ENCODE measurements around the gene HS6ST2.
A peak's percentile ranks its signal among the peaks of the same experiment; 100 is the strongest.

The HS6ST2 gene

GRCh38 chrX:132737743-132738142 lies 220.7 kb downstream of the HS6ST2 start:
- Histone ChIP-seq H3K4me3 (ENCODE audit: low read length in 2 of 2) (no peak overlapping the region), H4K91ac (ENCODE audit: low read depth, low read length, poor library complexity) (no peak overlapping the region), H2BK12ac (ENCODE audit: low read length) (no peak overlapping the region), H4K8ac (ENCODE audit: low read depth, low read length) (no peak overlapping the region), H2BK5ac (ENCODE audit: low read length) (no peak overlapping the region), H3K4me1 (ENCODE audit: control insufficient read depth in 2 of 2, insufficient read depth in 1 of 2, low read depth in 1 of 2, low read length in 2 of 2) (peaks cover 1 to 22% of the 10 kb centered on the region in 2 donors), H2BK120ac (ENCODE audit: low read depth, low read length) (no peak overlapping the region), H2BK15ac (ENCODE audit: low read length) (no peak overlapping the region), H3K4ac (ENCODE audit: low read length) (no peak overlapping the region), H3K27me3 (ENCODE audit: control insufficient read depth in 3 of 3, insufficient read depth in 3 of 3, low read depth in 1 of 3, low read length in 3 of 3) (no peaks in the 10 kb centered on the region), H3K9ac (ENCODE audit: low read depth, low read length, poor library complexity) (no peak overlapping the region), H3K36me3 (replicated peaks in 1 of 2; ENCODE audit: control insufficient read depth in 2 of 2, insufficient read depth in 2 of 2, low read length in 2 of 2) (no peaks in the 10 kb centered on the region), H3K9me3 (replicated peaks in 1 of 2; ENCODE audit: control insufficient read depth in 2 of 2, insufficient read depth in 1 of 2, low read depth in 1 of 2, low read length in 2 of 2) (no peaks in the 10 kb centered on the region), H2AK5ac (ENCODE audit: low read depth, low read length) (no peak overlapping the region), H3K18ac (ENCODE audit: low read length) (no peak overlapping the region), H3K4me2 (ENCODE audit: insufficient read depth, low read length, poor library complexity, severe bottlenecking) (no peak overlapping the region), H3K27ac (replicated peaks; ENCODE audit: low read length) (no peak overlapping the region), H2AFZ (ENCODE audit: low read length) (no peak overlapping the region), H3K79me1 (ENCODE audit: low read depth, low read length) (peaks cover 2% of the 10 kb centered on the region), H3K14ac (ENCODE audit: low read length) (no peak overlapping the region), H3K23ac (ENCODE audit: low read depth, low read length, poor library complexity) (no peak overlapping the region)
- DNase-seq (ENCODE audit: low spot score) = no peak
- WGBS, 2 donors (ENCODE audit: extremely low coverage in 2 of 2, insufficient read length in 2 of 2, insufficient replicate concordance in 1 of 2) = no CpG with 5 or more reads among the region's 5 CpGs

GRCh38 chrX:132732236-132732635 lies 226.2 kb downstream of the HS6ST2 start:
- peaks cover 0 to 17% of the 10 kb centered on the region in 2 donors for H3K4me1 ChIP-seq (ENCODE audit: control insufficient read depth in 2 of 2, insufficient read depth in 1 of 2, low read depth in 1 of 2, low read length in 2 of 2)
- no peak overlapping the region for H4K91ac ChIP-seq (ENCODE audit: low read depth, low read length, poor library complexity)
- H3K23ac ChIP-seq (ENCODE audit: low read depth, low read length, poor library complexity) = no peak overlapping the region
- no CpG with 5 or more reads among the region's 4 CpGs for WGBS, 2 donors (ENCODE audit: extremely low coverage in 2 of 2, insufficient read length in 2 of 2, insufficient replicate concordance in 1 of 2)
- no peak overlapping the region for H3K4me2 ChIP-seq (ENCODE audit: insufficient read depth, low read length, poor library complexity, severe bottlenecking)
- peaks cover 1% of the 10 kb centered on the region for H3K79me1 ChIP-seq (ENCODE audit: low read depth, low read length)
- no peaks in the 10 kb centered on the region for H3K27me3 ChIP-seq (ENCODE audit: control insufficient read depth in 3 of 3, insufficient read depth in 3 of 3, low read depth in 1 of 3, low read length in 3 of 3)
- no peak overlapping the region for H2BK5ac ChIP-seq (ENCODE audit: low read length)
- no peak overlapping the region for H2BK12ac ChIP-seq (ENCODE audit: low read length)
- no peak overlapping the region for H2AFZ ChIP-seq (ENCODE audit: low read length)
- no peak overlapping the region for H2BK15ac ChIP-seq (ENCODE audit: low read length)
- no peak overlapping the region for H2BK120ac ChIP-seq (ENCODE audit: low read depth, low read length)
- no peaks in the 10 kb centered on the region for H3K9me3 ChIP-seq (replicated peaks in 1 of 2; ENCODE audit: control insufficient read depth in 2 of 2, insufficient read depth in 1 of 2, low read depth in 1 of 2, low read length in 2 of 2)
- H3K14ac ChIP-seq (ENCODE audit: low read length) = no peak overlapping the region
- no peak overlapping the region for H3K4ac ChIP-seq (ENCODE audit: low read length)
- no peak overlapping the region for H3K18ac ChIP-seq (ENCODE audit: low read length)
- no peak for DNase-seq (ENCODE audit: low spot score)
- no peak overlapping the region for H3K4me3 ChIP-seq (ENCODE audit: low read length in 2 of 2)
- no peak overlapping the region for H3K27ac ChIP-seq (replicated peaks; ENCODE audit: low read length)
- H2AK5ac ChIP-seq (ENCODE audit: low read depth, low read length) = no peak overlapping the region
- H3K9ac ChIP-seq (ENCODE audit: low read depth, low read length, poor library complexity) = no peak overlapping the region
- no peak overlapping the region for H4K8ac ChIP-seq (ENCODE audit: low read depth, low read length)
- H3K36me3 ChIP-seq (replicated peaks in 1 of 2; ENCODE audit: control insufficient read depth in 2 of 2, insufficient read depth in 2 of 2, low read length in 2 of 2) = no peaks in the 10 kb centered on the region

- Histone ChIP-seq H3K4me1 (ENCODE audit: control insufficient read depth in 2 of 2, insufficient read depth in 1 of 2, low read depth in 1 of 2, low read length in 2 of 2) (peaks cover 0 to 15% of the 10 kb centered on the region in 2 donors), H3K23ac (ENCODE audit: low read depth, low read length, poor library complexity) (no peak overlapping the region), H3K4me3 (ENCODE audit: low read length in 2 of 2) (no peak overlapping the region), H3K18ac (ENCODE audit: low read length) (no peak overlapping the region), H2BK15ac (ENCODE audit: low read length) (no peak overlapping the region), H4K8ac (ENCODE audit: low read depth, low read length) (no peak overlapping the region), H3K14ac (ENCODE audit: low read length) (no peak overlapping the region), H3K4me2 (ENCODE audit: insufficient read depth, low read length, poor library complexity, severe bottlenecking) (no peak overlapping the region), H3K27me3 (ENCODE audit: control insufficient read depth in 3 of 3, insufficient read depth in 3 of 3, low read depth in 1 of 3, low read length in 3 of 3) (no peaks in the 10 kb centered on the region), H2BK12ac (ENCODE audit: low read length) (no peak overlapping the region), H3K9me3 (replicated peaks in 1 of 2; ENCODE audit: control insufficient read depth in 2 of 2, insufficient read depth in 1 of 2, low read depth in 1 of 2, low read length in 2 of 2) (no peaks in the 10 kb centered on the region), H3K4ac (ENCODE audit: low read length) (no peak overlapping the region), H3K79me1 (ENCODE audit: low read depth, low read length) (no peaks in the 10 kb centered on the region), H3K9ac (ENCODE audit: low read depth, low read length, poor library complexity) (no peak overlapping the region), H2BK120ac (ENCODE audit: low read depth, low read length) (no peak overlapping the region), H2AFZ (ENCODE audit: low read length) (no peak overlapping the region), H3K36me3 (replicated peaks in 1 of 2; ENCODE audit: control insufficient read depth in 2 of 2, insufficient read depth in 2 of 2, low read length in 2 of 2) (no peaks in the 10 kb centered on the region), H2AK5ac (ENCODE audit: low read depth, low read length) (no peak overlapping the region), H4K91ac (ENCODE audit: low read depth, low read length, poor library complexity) (no peak overlapping the region), H2BK5ac (ENCODE audit: low read length) (no peak overlapping the region), H3K27ac (replicated peaks; ENCODE audit: low read length) (no peak overlapping the region)
- DNase-seq (ENCODE audit: low spot score) = no peak
- no CpG with 5 or more reads among the region's 1 CpG for WGBS, 2 donors (ENCODE audit: extremely low coverage in 2 of 2, insufficient read length in 2 of 2, insufficient replicate concordance in 1 of 2)
Observed at GRCh38 chrX:132730726-132731125, 227.7 kb downstream of the HS6ST2 start.

GRCh38 chrX:132730266-132730665 lies 228.2 kb downstream of the HS6ST2 start:
- H2AFZ ChIP-seq (ENCODE audit: low read length) = no peak overlapping the region
- no peaks in the 10 kb centered on the region for H3K9me3 ChIP-seq (replicated peaks in 1 of 2; ENCODE audit: control insufficient read depth in 2 of 2, insufficient read depth in 1 of 2, low read depth in 1 of 2, low read length in 2 of 2)
- peak overlapping the region; percentile 39 for H3K18ac ChIP-seq (ENCODE audit: low read length)
- H4K91ac ChIP-seq (ENCODE audit: low read depth, low read length, poor library complexity) = no peak overlapping the region
- no peak overlapping the region for H2BK15ac ChIP-seq (ENCODE audit: low read length)
- peaks cover 0 to 15% of the 10 kb centered on the region in 2 donors for H3K4me1 ChIP-seq (ENCODE audit: control insufficient read depth in 2 of 2, insufficient read depth in 1 of 2, low read depth in 1 of 2, low read length in 2 of 2)
- no CpG with 5 or more reads among the region's 10 CpGs for WGBS, 2 donors (ENCODE audit: extremely low coverage in 2 of 2, insufficient read length in 2 of 2, insufficient replicate concordance in 1 of 2)
- H2BK12ac ChIP-seq (ENCODE audit: low read length) = no peak overlapping the region
- H4K8ac ChIP-seq (ENCODE audit: low read depth, low read length) = no peak overlapping the region
- no peak overlapping the region for H3K4ac ChIP-seq (ENCODE audit: low read length)
- H3K79me1 ChIP-seq (ENCODE audit: low read depth, low read length) = no peaks in the 10 kb centered on the region
- H3K4me3 ChIP-seq (ENCODE audit: low read length in 2 of 2) = no peak overlapping the region
- H3K27ac ChIP-seq (replicated peaks; ENCODE audit: low read length) = peak overlapping the region; percentile 35
- H3K36me3 ChIP-seq (replicated peaks in 1 of 2; ENCODE audit: control insufficient read depth in 2 of 2, insufficient read depth in 2 of 2, low read length in 2 of 2) = no peaks in the 10 kb centered on the region
- H3K23ac ChIP-seq (ENCODE audit: low read depth, low read length, poor library complexity) = no peak overlapping the region
- H2BK120ac ChIP-seq (ENCODE audit: low read depth, low read length) = no peak overlapping the region
- H2AK5ac ChIP-seq (ENCODE audit: low read depth, low read length) = no peak overlapping the region
- H2BK5ac ChIP-seq (ENCODE audit: low read length) = no peak overlapping the region
- H3K27me3 ChIP-seq (ENCODE audit: control insufficient read depth in 3 of 3, insufficient read depth in 3 of 3, low read depth in 1 of 3, low read length in 3 of 3) = no peaks in the 10 kb centered on the region
- H3K14ac ChIP-seq (ENCODE audit: low read length) = no peak overlapping the region
- no peak overlapping the region for H3K4me2 ChIP-seq (ENCODE audit: insufficient read depth, low read length, poor library complexity, severe bottlenecking)
- H3K9ac ChIP-seq (ENCODE audit: low read depth, low read length, poor library complexity) = no peak overlapping the region
- DNase-seq (ENCODE audit: low spot score) = no peak

All from neuronal stem cell (in vitro differentiated cells).